ENCODE results near the gene UBE2C.

Gene UBE2C

GRCh38 chr20:45833883-45834796, 21.7 kb downstream of the UBE2C start:
- peak; percentile 40 for DNase-seq

GRCh38 chr20:45834797-45835161, 22.3 kb downstream of the UBE2C start:
- no peak for DNase-seq

- DNase-seq = no peak
These were observed 22.9 kb downstream of the UBE2C start for GRCh38 chr20:45835329-45835765.

GRCh38 chr20:45835825-45836224, 23.4 kb downstream of the UBE2C start:
- no peak for DNase-seq

- no peak for DNase-seq
These were observed 24.4 kb downstream of the UBE2C start for GRCh38 chr20:45836841-45837240.

GRCh38 chr20:45840700-45841198, 28.3 kb downstream of the UBE2C start:
- no peak for DNase-seq

- no peak for DNase-seq
These were observed 29.1 kb downstream of the UBE2C start for GRCh38 chr20:45841407-45842129.

GRCh38 chr20:45842169-45842812, 29.8 kb downstream of the UBE2C start:
- DNase-seq = no peak

GRCh38 chr20:45843506-45843905, 31.1 kb downstream of the UBE2C start:
- no peak for DNase-seq

GRCh38 chr20:45845452-45845851, 33.0 kb downstream of the UBE2C start:
- no peak for DNase-seq

GRCh38 chr20:45848421-45848820, 36.0 kb downstream of the UBE2C start:
- DNase-seq = no peak

- DNase-seq = no peak
These were observed 36.6 kb downstream of the UBE2C start for GRCh38 chr20:45848969-45849582.

- DNase-seq = no peak
These were observed 37.8 kb downstream of the UBE2C start for GRCh38 chr20:45850238-45850637.

- no peak for DNase-seq
These were observed 38.5 kb downstream of the UBE2C start for GRCh38 chr20:45850926-45851325.

- no peak for DNase-seq
These were observed 39.1 kb downstream of the UBE2C start for GRCh38 chr20:45851501-45851900.

GRCh38 chr20:45852326-45852725, 39.9 kb downstream of the UBE2C start:
- DNase-seq = no peak

- no peak for DNase-seq
These were observed 41.0 kb downstream of the UBE2C start for GRCh38 chr20:45853484-45853883.

GRCh38 chr20:45857114-45857881, 44.9 kb downstream of the UBE2C start, which contains the start of the genes ACOT8 and ZSWIM3:
ACOT8 (minus strand) TSS chr20:45857392; CDS start chr20:45857315, 77 bp downstream.
ZSWIM3 (plus strand) TSS chr20:45857614; CDS start chr20:45857826, 212 bp downstream.
- DNase-seq = peak; percentile 95

GRCh38 chr20:45857882-45858216, 45.4 kb downstream of the UBE2C start:
- no peak for DNase-seq

GRCh38 chr20:45859916-45860315, 47.5 kb downstream of the UBE2C start:
- no peak for DNase-seq

GRCh38 chr20:45860560-45861220, 48.2 kb downstream of the UBE2C start:
- DNase-seq = no peak
